Mucosa of descending colon (tissue), 3 donors: Measurements from ENCODE around the gene PCDHGA11. TPM values are rescaled to one million over a fixed set of nuclear protein-coding genes. Genes with fewer than 3 reads are reported as not detected.
"Not testable (repeated sequence)": the region's sequence is repeated elsewhere in the genome, so short reads cannot be mapped to it uniquely, and the experiment has no call there.

ENCODE experiments used
- ATAC-seq: fragments of 200-7000 bp; cut with Tn5 transposase; one replicate; pipeline ENCODE4 v1.9.1; 2020; ENCODE audit warnings: mild to moderate bottlenecking, moderate library complexity
- DNase-seq, 3 donors: peaks; one replicate each; pipeline ENCODE4 v3.0.0-alpha.2; 2020
- H3K36me3 ChIP-seq: fragments of 200-600 bp; one replicate; pipeline ENCODE4 v1.8.0; 2021; ENCODE audit warnings: low read depth, mild to moderate bottlenecking
- H3K4me1 ChIP-seq: fragments of 200-600 bp; one replicate; pipeline ENCODE4 v1.8.0; 2021; ENCODE audit warnings: low read depth, mild to moderate bottlenecking
- H3K4me3 ChIP-seq: fragments of 200-600 bp; one replicate; pipeline ENCODE4 v1.8.0; 2021; ENCODE audit warnings: mild to moderate bottlenecking
- H3K9me3 ChIP-seq: fragments of 200-600 bp; one replicate; pipeline ENCODE4 v1.8.0; 2021; ENCODE audit warnings: mild to moderate bottlenecking
- CTCF ChIP-seq: fragments of 200-600 bp; IDR thresholded peaks from one replicate; pipeline ENCODE4 v1.8.0; 2022; ENCODE audit warnings: antibody characterized with exemption, mild to moderate bottlenecking
- intact Hi-C, 2 donors: fragments of 100-400 bp; cut with DNase I in 1 of 2; cut with micrococcal nuclease in 1 of 2; formaldehyde crosslinking; loops; one replicate each; pipeline versions ENCODE4 v1.11.0 to v1.11.1; 2022; cut with DNase I, micrococcal nuclease
- total RNA-seq, 3 donors: library from RNA; stranded (reverse); fragmentation: NEBNext Ultra II Directional in 2 of 3; extraction: Animal tissue kit (Norgen Biotek cat#: 25700) in 2 of 3; gene quantifications; one replicate each; pipeline versions ENCODE4 v1.2.1 to v1.2.4, GENCODE V29; 2021 to 2023
- donor health status: DM: no; HTN: no; CAD: no; lungs with moderate emphysema.
- donor health status: DM: no; HTN: no; CAD: no.
- donor health status: DM: no; HTN: yes; CAD: no.

Gene PCDHGA11
- total RNA-seq, 3 donors from 2014 or later = 1.8 to 5.6 (median 2.6) TPM

- DNase-seq = no peak
- ATAC-seq = no peak
- intact Hi-C loops = no loop called here
- peaks cover 92% of the 10 kb centered on the region for H3K9me3 ChIP-seq
- no peaks in the 10 kb centered on the region for H3K36me3 ChIP-seq
- H3K4me1 ChIP-seq = no peaks in the 10 kb centered on the region
- H3K4me3 ChIP-seq = no peak overlapping the region
- no peak for TF ChIP-seq CTCF
Observed at GRCh38 chr5:141389153-141390042, 31.5 kb upstream of the PCDHGA11 start.

- intact Hi-C loops = no loop called here
- H3K4me3 ChIP-seq = no peak within 1 kb of the TSS
- TF ChIP-seq CTCF = no peak
- ATAC-seq = no peak
- H3K36me3 ChIP-seq = no peaks in the 10 kb centered on the region
- H3K9me3 ChIP-seq = peaks cover 77% of the 10 kb centered on the region
- H3K4me1 ChIP-seq = no peaks in the 10 kb centered on the region
- no peak for DNase-seq
Observed at GRCh38 chr5:141392429-141393198, 28.2 kb upstream of the PCDHGA11 start, which contains the start of gene PCDHGA8. Gene PCDHGA8 (plus strand): TSS chr5:141392633. CDS start chr5:141392814, 181 bp downstream.

- Histone ChIP-seq H3K9me3 (peaks cover 77% of the 10 kb centered on the region), H3K4me3 (no peak overlapping the region), H3K4me1 (no peaks in the 10 kb centered on the region), H3K36me3 (no peaks in the 10 kb centered on the region)
- ATAC-seq (no peak), DNase-seq (no peak)
- intact Hi-C loops = no loop called here
- TF ChIP-seq CTCF = no peak
Observed at GRCh38 chr5:141393267-141393666, 27.6 kb upstream of the PCDHGA11 start.

- DNase-seq, ATAC-seq, H3K36me3 ChIP-seq, H3K4me3 ChIP-seq, H3K4me1 ChIP-seq, intact Hi-C loops: not testable (repeated sequence)
- H3K9me3 ChIP-seq = peaks cover 76% of the 10 kb centered on the region
Observed at GRCh38 chr5:141394401-141395187, 26.3 kb upstream of the PCDHGA11 start.

GRCh38 chr5:141397756-141398551, 22.9 kb upstream of the PCDHGA11 start, which contains the start of gene PCDHGB5:
Gene PCDHGB5 (plus strand): TSS chr5:141397947. CDS start chr5:141398128, 181 bp downstream.
- peaks cover 68% of the 10 kb centered on the region for H3K9me3 ChIP-seq
- H3K36me3 ChIP-seq, intact Hi-C loops, H3K4me3 ChIP-seq, H3K4me1 ChIP-seq: not testable (repeated sequence)
- DNase-seq (peak in 2 of 3 donors; percentile 52 to 59), ATAC-seq (peak; percentile 92)
- TF ChIP-seq CTCF = peak; percentile 18
